Endothelial cell of hepatic sinusoid (primary cell): ENCODE data around the gene ADORA2A.

Experiments used
- in situ Hi-C: cut with HindIII; loops from 2 replicates; pipeline ENCODE4 v1.10.0; 2017; ENCODE audit warnings: low sequenced_read_pairs

ADORA2A gene

GRCh38 chr22:24427500-24428164 is at the start of gene ADORA2A:
Gene ADORA2A (plus strand): TSS chr22:24427599. CDS start chr22:24433405, 5,806 bp downstream.
- in situ Hi-C loops: no loop called here

- in situ Hi-C loops: no loop called here
These were observed 47.9 kb upstream of the ADORA2A start for GRCh38 chr22:24379536-24379935.

GRCh38 chr22:24380220-24380904 is 47.0 kb upstream of the ADORA2A start:
- in situ Hi-C loops: no loop called here

GRCh38 chr22:24380905-24381230 is 46.5 kb upstream of the ADORA2A start:
- in situ Hi-C loops: no loop called here

GRCh38 chr22:24383061-24383460 is 44.3 kb upstream of the ADORA2A start:
- in situ Hi-C loops: no loop called here

- in situ Hi-C loops: no loop called here
These were observed 43.3 kb upstream of the ADORA2A start for GRCh38 chr22:24384131-24384530.

GRCh38 chr22:24386937-24387471 is 40.4 kb upstream of the ADORA2A start:
- in situ Hi-C loops: no loop called here

GRCh38 chr22:24389680-24390079 is 37.7 kb upstream of the ADORA2A start:
- in situ Hi-C loops: no loop called here

GRCh38 chr22:24390156-24390555 is 37.2 kb upstream of the ADORA2A start:
- in situ Hi-C loops: no loop called here

- in situ Hi-C loops: no loop called here
These were observed 36.8 kb upstream of the ADORA2A start for GRCh38 chr22:24390576-24390975.

GRCh38 chr22:24391836-24392217 is 35.6 kb upstream of the ADORA2A start:
- in situ Hi-C loops: no loop called here

- in situ Hi-C loops: no loop called here
These were observed 35.0 kb upstream of the ADORA2A start for GRCh38 chr22:24392218-24392931.

- in situ Hi-C loops: no loop called here
These were observed 34.3 kb upstream of the ADORA2A start for GRCh38 chr22:24393012-24393559.

GRCh38 chr22:24393848-24394247 is 33.6 kb upstream of the ADORA2A start:
- in situ Hi-C loops: no loop called here

GRCh38 chr22:24394254-24394653 is 33.1 kb upstream of the ADORA2A start:
- in situ Hi-C loops: no loop called here

- in situ Hi-C loops: no loop called here
These were observed 29.0 kb upstream of the ADORA2A start for GRCh38 chr22:24398409-24398808.

GRCh38 chr22:24400034-24400725 is 27.2 kb upstream of the ADORA2A start:
- in situ Hi-C loops: no loop called here

GRCh38 chr22:24400726-24401596 is 26.4 kb upstream of the ADORA2A start:
- in situ Hi-C loops: no loop called here

GRCh38 chr22:24401931-24402367 is 25.4 kb upstream of the ADORA2A start:
- in situ Hi-C loops: no loop called here
